ENCODE measurements around the gene DIS3L2. TPM values are rescaled to one million over a fixed set of nuclear protein-coding genes. Genes with fewer than 3 reads are reported as not detected.
A peak's percentile ranks its signal among the peaks of the same experiment; 100 is the strongest.

Gene DIS3L2
- total RNA-seq, 6 experiments from 2014 or later = 18.2 to 23.6 (median 21.6) TPM

- H3K27me3 Mint-ChIP-seq (ENCODE audit: insufficient read depth) = no peaks in the 10 kb centered on the region
- H3K4me1 Mint-ChIP-seq (ENCODE audit: low read depth) = no peaks in the 10 kb centered on the region
- DNase-seq = no peak
- TF ChIP-seq CTCF (IDR thresholded peaks at IDR 0.05) = no peak
- no peak overlapping the region for H3K4me3 Mint-ChIP-seq
- no peak overlapping the region for H3K27ac Mint-ChIP-seq
- no peaks in the 10 kb centered on the region for H3K9me3 Mint-ChIP-seq
- no peaks in the 10 kb centered on the region; the same call in 1 of the 2 replicates for H3K36me3 Mint-ChIP-seq (ENCODE audit: low read depth)
Measured at GRCh38 chr2:232238596-232238995, 277.1 kb downstream of the DIS3L2 start.

DNA sequence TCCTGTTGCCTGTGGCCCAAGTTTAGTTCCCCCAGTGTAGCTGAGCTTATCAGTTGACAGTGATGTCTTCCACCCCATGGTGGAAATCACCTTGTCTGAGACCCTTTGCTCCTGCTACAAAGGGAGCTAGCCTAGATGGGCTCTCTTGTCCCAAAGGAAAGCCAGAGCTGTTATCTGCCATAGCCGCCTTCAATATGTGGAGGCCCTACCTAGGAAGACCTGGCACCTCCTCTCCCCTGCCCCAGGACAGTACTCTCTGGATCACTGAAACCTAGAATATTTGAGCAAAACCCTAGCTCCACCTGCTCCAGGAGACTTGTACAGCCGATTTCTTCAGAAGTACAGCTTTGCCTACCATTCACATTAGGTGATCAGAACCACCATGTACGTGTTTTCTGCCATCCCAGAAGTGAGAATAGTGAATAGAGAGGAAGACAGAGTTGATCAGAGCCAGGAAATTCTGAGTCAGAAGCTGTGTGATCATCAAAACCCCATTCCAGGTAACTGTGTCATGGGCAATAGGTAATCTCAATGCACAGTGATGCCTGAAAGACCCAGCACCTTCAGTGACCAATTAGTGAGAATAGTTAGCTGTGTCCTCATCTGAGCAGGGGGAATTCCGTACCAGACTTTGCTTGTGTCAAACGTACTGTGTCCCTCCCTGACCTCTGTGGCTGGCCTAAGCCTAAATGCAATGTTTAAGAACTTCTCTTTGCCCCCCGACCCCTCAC, 278.6 kb downstream of the DIS3L2 start:
- no peaks in the 10 kb centered on the region; the same call in 1 of the 2 replicates for H3K36me3 Mint-ChIP-seq (ENCODE audit: low read depth)
- no peaks in the 10 kb centered on the region for H3K4me1 Mint-ChIP-seq (ENCODE audit: low read depth)

DNA sequence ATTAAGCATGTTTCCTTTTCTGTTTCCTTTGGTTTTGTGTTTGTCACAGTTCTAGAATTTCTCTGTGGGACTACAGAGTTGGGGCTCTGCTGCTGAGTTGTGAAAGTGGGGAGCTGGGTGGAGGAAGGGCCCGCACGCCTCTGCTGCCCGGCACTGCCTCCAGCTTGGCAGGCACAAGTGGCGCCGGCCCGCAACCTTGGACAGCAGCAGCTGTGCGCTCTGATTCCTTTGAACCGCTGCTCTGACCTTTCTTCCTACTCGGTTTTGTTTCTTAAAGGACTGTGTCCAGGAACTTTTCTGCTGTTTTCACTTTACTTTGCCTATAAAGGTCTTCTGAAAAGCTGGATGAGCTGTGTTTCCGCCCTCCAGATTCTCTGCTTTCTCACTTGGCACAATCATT, 279.4 kb downstream of the DIS3L2 start:
- DNase-seq = no peak
- TF ChIP-seq CTCF (IDR thresholded peaks at IDR 0.05) = no peak
- no peak overlapping the region for H3K27ac Mint-ChIP-seq
- H3K4me3 Mint-ChIP-seq = no peak overlapping the region
- H3K9me3 Mint-ChIP-seq = no peaks in the 10 kb centered on the region
- H3K36me3 Mint-ChIP-seq (ENCODE audit: low read depth) = no peaks in the 10 kb centered on the region; the same call in 1 of the 2 replicates
- H3K27me3 Mint-ChIP-seq (ENCODE audit: insufficient read depth) = no peaks in the 10 kb centered on the region
- H3K4me1 Mint-ChIP-seq (ENCODE audit: low read depth) = no peaks in the 10 kb centered on the region

More for the DNA sequence above, 278.6 kb downstream of the DIS3L2 start:
- no peak overlapping the region for H3K4me3 Mint-ChIP-seq
- peak; percentile 13 for DNase-seq
- TF ChIP-seq CTCF (IDR thresholded peaks at IDR 0.05) = no peak
- no peaks in the 10 kb centered on the region for H3K27me3 Mint-ChIP-seq (ENCODE audit: insufficient read depth)
- H3K27ac Mint-ChIP-seq = no peak overlapping the region
- no peaks in the 10 kb centered on the region for H3K9me3 Mint-ChIP-seq

GRCh38 chr2:232242316-232242715, 280.8 kb downstream of the DIS3L2 start:
- no peak for DNase-seq
- H3K27me3 Mint-ChIP-seq (ENCODE audit: insufficient read depth) = no peaks in the 10 kb centered on the region
- no peak for TF ChIP-seq CTCF (IDR thresholded peaks at IDR 0.05)
- H3K4me1 Mint-ChIP-seq (ENCODE audit: low read depth) = no peaks in the 10 kb centered on the region
- no peaks in the 10 kb centered on the region; the same call in 1 of the 2 replicates for H3K36me3 Mint-ChIP-seq (ENCODE audit: low read depth)
- no peak overlapping the region for H3K27ac Mint-ChIP-seq
- H3K4me3 Mint-ChIP-seq = no peak overlapping the region
- no peaks in the 10 kb centered on the region for H3K9me3 Mint-ChIP-seq

- Mint-ChIP-seq H3K36me3 (ENCODE audit: low read depth) (0 out of 2 replicates have a peak, but pooled peaks cover 5% of the 10 kb centered on the region), H3K4me3 (no peak overlapping the region), H3K27me3 (ENCODE audit: insufficient read depth) (no peaks in the 10 kb centered on the region; the same call in 1 of the 2 replicates), H3K4me1 (ENCODE audit: low read depth) (no peaks in the 10 kb centered on the region), H3K9me3 (no peaks in the 10 kb centered on the region), H3K27ac (no peak overlapping the region)
- no peak for DNase-seq
- TF ChIP-seq CTCF (IDR thresholded peaks at IDR 0.05) = no peak
Measured at GRCh38 chr2:232245111-232245510, 283.6 kb downstream of the DIS3L2 start.
